ENCODE data around the gene SEC24C. TPM values are rescaled to one million over a fixed set of nuclear protein-coding genes. Genes with fewer than 3 reads are reported as not detected.
A peak's percentile ranks its signal among the peaks of the same experiment; 100 is the strongest.

The SEC24C gene
- total RNA-seq, 4 donors from 2014 or later = 68.8 to 74.4 (median 70.8) TPM

DNA sequence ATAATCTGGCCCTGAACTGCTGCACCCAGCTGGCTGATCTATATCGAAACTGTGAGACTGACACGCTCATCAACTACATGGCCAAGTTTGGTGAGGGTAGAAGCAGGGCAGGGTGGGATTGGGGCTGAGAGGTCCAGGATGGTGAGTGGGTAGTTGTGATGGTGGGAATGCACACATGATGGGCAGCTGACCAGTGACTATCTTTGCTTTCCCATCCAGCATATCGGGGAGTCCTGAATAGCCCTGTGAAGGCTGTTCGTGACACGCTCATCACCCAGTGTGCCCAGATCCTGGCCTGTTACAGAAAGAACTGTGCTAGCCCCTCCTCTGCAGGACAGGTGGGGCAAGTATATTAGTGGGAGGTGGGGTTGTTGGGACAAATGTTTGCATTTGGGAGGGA, 25.2 kb downstream of the SEC24C start:
- WGBS = 100% methylated on average over 5 of the region's 5 CpGs
- no peak for DNase-seq (ENCODE audit: low spot score in 2 of 2)
- H3K27ac ChIP-seq = no peak overlapping the region
- no peaks in the 10 kb centered on the region for H3K9me3 ChIP-seq
- H3K27me3 ChIP-seq = no peaks in the 10 kb centered on the region
- H3K4me1 ChIP-seq = peaks cover 22% of the 10 kb centered on the region
- peaks cover 70% of the 10 kb centered on the region for H3K36me3 ChIP-seq
- no peak overlapping the region for H3K4me3 ChIP-seq
- no peak for TF ChIP-seq EP300 (IDR thresholded peaks at IDR 0.05)
- TF ChIP-seq POLR2AphosphoS5 (IDR thresholded peaks at IDR 0.05) = no peak
- no peak for TF ChIP-seq POLR2A (IDR thresholded peaks at IDR 0.05)
- TF ChIP-seq, protein P1, sequence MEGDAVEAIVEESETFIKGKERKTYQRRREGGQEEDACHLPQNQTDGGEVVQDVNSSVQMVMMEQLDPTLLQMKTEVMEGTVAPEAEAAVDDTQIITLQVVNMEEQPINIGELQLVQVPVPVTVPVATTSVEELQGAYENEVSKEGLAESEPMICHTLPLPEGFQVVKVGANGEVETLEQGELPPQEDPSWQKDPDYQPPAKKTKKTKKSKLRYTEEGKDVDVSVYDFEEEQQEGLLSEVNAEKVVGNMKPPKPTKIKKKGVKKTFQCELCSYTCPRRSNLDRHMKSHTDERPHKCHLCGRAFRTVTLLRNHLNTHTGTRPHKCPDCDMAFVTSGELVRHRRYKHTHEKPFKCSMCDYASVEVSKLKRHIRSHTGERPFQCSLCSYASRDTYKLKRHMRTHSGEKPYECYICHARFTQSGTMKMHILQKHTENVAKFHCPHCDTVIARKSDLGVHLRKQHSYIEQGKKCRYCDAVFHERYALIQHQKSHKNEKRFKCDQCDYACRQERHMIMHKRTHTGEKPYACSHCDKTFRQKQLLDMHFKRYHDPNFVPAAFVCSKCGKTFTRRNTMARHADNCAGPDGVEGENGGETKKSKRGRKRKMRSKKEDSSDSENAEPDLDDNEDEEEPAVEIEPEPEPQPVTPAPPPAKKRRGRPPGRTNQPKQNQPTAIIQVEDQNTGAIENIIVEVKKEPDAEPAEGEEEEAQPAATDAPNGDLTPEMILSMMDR (IDR thresholded peaks at IDR 0.05) = no peak

- 10% methylated on average over 15 of the region's 17 CpGs for WGBS
Measured at GRCh38 chr10:73771722-73772280, 27.6 kb downstream of the SEC24C start.

DNA sequence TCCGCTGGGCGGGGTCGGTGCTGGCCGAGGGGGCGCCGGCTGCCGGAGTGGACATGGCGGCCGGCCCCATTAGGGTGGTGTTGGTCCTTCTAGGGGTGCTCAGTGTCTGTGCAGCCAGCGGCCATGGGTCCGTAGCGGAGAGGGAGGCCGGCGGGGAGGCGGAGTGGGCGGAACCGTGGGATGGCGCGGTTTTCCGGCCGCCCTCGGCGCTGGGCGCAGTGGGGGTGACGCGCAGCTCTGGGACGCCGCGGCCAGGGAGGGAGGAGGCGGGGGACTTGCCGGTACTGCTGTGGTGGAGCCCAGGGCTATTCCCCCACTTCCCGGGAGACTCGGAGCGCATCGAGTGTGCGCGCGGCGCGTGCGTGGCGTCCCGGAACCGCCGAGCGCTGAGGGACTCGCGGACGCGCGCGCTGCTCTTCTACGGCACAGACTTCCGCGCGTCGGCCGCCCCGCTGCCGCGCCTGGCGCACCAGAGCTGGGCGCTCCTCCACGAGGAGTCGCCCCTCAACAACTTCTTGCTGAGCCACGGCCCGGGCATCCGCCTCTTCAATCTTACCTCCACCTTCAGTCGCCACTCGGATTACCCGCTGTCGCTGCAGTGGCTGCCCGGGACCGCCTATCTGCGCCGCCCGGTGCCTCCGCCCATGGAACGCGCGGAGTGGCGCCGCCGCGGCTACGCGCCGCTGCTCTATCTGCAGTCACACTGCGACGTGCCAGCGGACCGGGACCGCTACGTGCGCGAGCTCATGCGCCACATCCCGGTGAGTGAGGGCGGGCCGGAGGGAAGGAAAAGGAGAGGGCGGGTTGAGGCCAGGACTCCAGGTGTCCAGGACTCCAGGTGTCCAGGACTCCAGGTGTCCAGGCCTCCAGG, 28.3 kb downstream of the SEC24C start:
- WGBS = 0% methylated on average over 24 of the region's 101 CpGs
- no peaks in the 10 kb centered on the region for H3K27me3 ChIP-seq
- H3K9me3 ChIP-seq = no peaks in the 10 kb centered on the region
- H3K4me1 ChIP-seq = peaks cover 34% of the 10 kb centered on the region
- peak; percentile 73 to 85 for TF ChIP-seq POLR2A (IDR thresholded peaks at IDR 0.05)
- peak in 2 of 3 donors; percentile 6 to 50 for TF ChIP-seq POLR2AphosphoS5 (IDR thresholded peaks at IDR 0.05)
- TF ChIP-seq EP300 (IDR thresholded peaks at IDR 0.05) = no peak
- TF ChIP-seq, protein P1 (IDR thresholded peaks at IDR 0.05) = peak in 1 of 2 donors; percentile 22
- peaks cover 53% of the 10 kb centered on the region for H3K36me3 ChIP-seq
- peak overlapping the region; percentile 84 for H3K4me3 ChIP-seq
- peak; percentile 93 to 94 for DNase-seq (ENCODE audit: low spot score in 2 of 2)
- H3K27ac ChIP-seq = peak overlapping the region; percentile 98

More at GRCh38 chr10:73771722-73772280, 27.6 kb downstream of the SEC24C start:
- Histone ChIP-seq H3K9me3 (no peaks in the 10 kb centered on the region), H3K4me3 (peak overlapping the region; percentile 84), H3K4me1 (peaks cover 34% of the 10 kb centered on the region), H3K27me3 (no peaks in the 10 kb centered on the region), H3K27ac (peak overlapping the region; percentile 98), H3K36me3 (peaks cover 58% of the 10 kb centered on the region)
- no peak for DNase-seq (ENCODE audit: low spot score in 2 of 2)
- no peak for TF ChIP-seq EP300 (IDR thresholded peaks at IDR 0.05)
- TF ChIP-seq POLR2AphosphoS5 (IDR thresholded peaks at IDR 0.05) = no peak
- no peak for TF ChIP-seq POLR2A (IDR thresholded peaks at IDR 0.05)
- TF ChIP-seq, protein P1 (IDR thresholded peaks at IDR 0.05) = no peak

GRCh38 chr10:73773152-73773879, 29.1 kb downstream of the SEC24C start:
- Histone ChIP-seq H3K9me3 (no peaks in the 10 kb centered on the region), H3K4me1 (peaks cover 34% of the 10 kb centered on the region), H3K36me3 (peaks cover 51% of the 10 kb centered on the region), H3K27me3 (no peaks in the 10 kb centered on the region), H3K27ac (peak overlapping the region; percentile 98), H3K4me3 (peak overlapping the region; percentile 84)
- WGBS = 13% methylated on average over 10 of the region's 29 CpGs
- TF ChIP-seq, protein P1 (IDR thresholded peaks at IDR 0.05) = no peak
- TF ChIP-seq POLR2AphosphoS5 (IDR thresholded peaks at IDR 0.05) (no peak), EP300 (IDR thresholded peaks at IDR 0.05) (no peak), POLR2A (IDR thresholded peaks at IDR 0.05) (no peak)
- no peak for DNase-seq (ENCODE audit: low spot score in 2 of 2)
